H9 (cell line): Measurements from ENCODE around the gene MED29. TPM values are rescaled to one million over a fixed set of nuclear protein-coding genes. Genes with fewer than 3 reads are reported as not detected.

Source experiments
- DNase-seq: peaks from one replicate; pipeline ENCODE4 v3.0.0-alpha.2; 2017
- H2AFZ ChIP-seq: one replicate; pipeline ENCODE4 v1.6.1; 2013; ENCODE audit warnings: mild to moderate bottlenecking, low read length, control low read depth, moderate library complexity
- H2AK5ac ChIP-seq: 2 replicates; pipeline ENCODE4 v1.6.1; 2013; ENCODE audit warnings: low read length, control low read depth, mixed read lengths; ENCODE audit not compliant: insufficient read length
- H2BK120ac ChIP-seq: one replicate; pipeline ENCODE4 v1.6.1; 2013; ENCODE audit warnings: low read depth, mild to moderate bottlenecking, low read length, control low read depth, inconsistent platforms; ENCODE audit not compliant: poor library complexity, severe bottlenecking
- H2BK12ac ChIP-seq: 2 replicates; pipeline ENCODE4 v1.6.1; 2013; ENCODE audit warnings: low read length, control low read depth, mixed read lengths, low read depth; ENCODE audit not compliant: insufficient read length
- H2BK15ac ChIP-seq: 2 replicates; pipeline ENCODE4 v1.6.1; 2013; ENCODE audit warnings: low read depth, low read length, control low read depth
- H2BK20ac ChIP-seq: one replicate; pipeline ENCODE4 v1.6.1; 2013; ENCODE audit warnings: low read depth, mild to moderate bottlenecking, low read length, control low read depth, inconsistent platforms; ENCODE audit not compliant: poor library complexity, severe bottlenecking
- H2BK5ac ChIP-seq: 2 replicates; pipeline ENCODE4 v1.6.1; 2013; ENCODE audit warnings: low read length, control low read depth, mixed read lengths; ENCODE audit not compliant: insufficient read length
- H3K14ac ChIP-seq: 2 replicates; pipeline ENCODE4 v1.6.1; 2013; ENCODE audit warnings: low read length, control low read depth; ENCODE audit not compliant: insufficient read depth
- H3K18ac ChIP-seq: 2 replicates; pipeline ENCODE4 v1.6.1; 2013; ENCODE audit warnings: low read depth, mild to moderate bottlenecking, mixed read lengths, low read length, control low read depth; ENCODE audit not compliant: insufficient read length
- H3K23ac ChIP-seq: 2 replicates; pipeline ENCODE4 v1.6.1; 2013; ENCODE audit warnings: low read length, control low read depth, mixed read lengths, low read depth; ENCODE audit not compliant: insufficient read length
- H3K23me2 ChIP-seq: 2 replicates; pipeline ENCODE4 v1.6.1; 2013; ENCODE audit warnings: low read depth, mild to moderate bottlenecking, mixed read lengths, low read length, control low read depth; ENCODE audit not compliant: insufficient read length, poor library complexity, severe bottlenecking
- H3K27ac ChIP-seq: 2 replicates; pipeline ENCODE4 v1.5.1; 2013; ENCODE audit warnings: low read length, control low read depth, mixed read lengths, low read depth; ENCODE audit not compliant: insufficient read length
- H3K27me3 ChIP-seq: 2 replicates; pipeline ENCODE4 v1.6.1; 2013; ENCODE audit warnings: low read length, control low read depth, inconsistent platforms; ENCODE audit not compliant: insufficient read depth
- H3K4ac ChIP-seq: 2 replicates; pipeline ENCODE4 v1.6.1; 2013; ENCODE audit warnings: low read depth, mild to moderate bottlenecking, control low read depth, inconsistent platforms, low read length, moderate library complexity
- H3K4me1 ChIP-seq: 2 replicates; pipeline ENCODE4 v1.6.1; 2013; ENCODE audit warnings: low read length, control low read depth, inconsistent platforms; ENCODE audit not compliant: insufficient read depth
- H3K4me2 ChIP-seq: 2 replicates; pipeline ENCODE4 v1.6.1; 2013; ENCODE audit warnings: low read length, control low read depth, mixed read lengths; ENCODE audit not compliant: insufficient read length, insufficient read depth
- H3K56ac ChIP-seq: 2 replicates; pipeline ENCODE4 v1.6.1; 2013; ENCODE audit warnings: low read depth, mild to moderate bottlenecking, mixed read lengths, low read length, control low read depth; ENCODE audit not compliant: insufficient read length
- H3K79me1 ChIP-seq: 2 replicates; pipeline ENCODE4 v1.6.1; 2013; ENCODE audit warnings: low read depth, mild to moderate bottlenecking, moderate library complexity, low read length, control low read depth, inconsistent platforms; ENCODE audit not compliant: insufficient read depth, poor library complexity, severe bottlenecking
- H3K79me2 ChIP-seq: 2 replicates; pipeline ENCODE4 v1.6.1; 2013; ENCODE audit warnings: low read length, control low read depth, inconsistent platforms; ENCODE audit not compliant: insufficient read depth
- H3K9ac ChIP-seq: 2 replicates; pipeline ENCODE4 v1.6.1; 2013; ENCODE audit warnings: low read length, control low read depth, mixed read lengths; ENCODE audit not compliant: insufficient read length; ENCODE audit errors: extremely low read depth
- H3K9me3 ChIP-seq: one replicate; pipeline ENCODE4 v1.6.1; 2013; ENCODE audit warnings: low read depth, low read length, inconsistent platforms; ENCODE audit not compliant: control insufficient read depth
- H3T11ph ChIP-seq: one replicate; pipeline ENCODE4 v1.6.1; 2013; ENCODE audit warnings: mild to moderate bottlenecking, low read length, control low read depth, inconsistent platforms
- H4K20me1 ChIP-seq: one replicate; pipeline ENCODE4 v1.6.1; 2013; ENCODE audit not compliant: control insufficient read depth, insufficient read length, insufficient read depth
- H4K5ac ChIP-seq: 2 replicates; pipeline ENCODE4 v1.6.1; 2013; ENCODE audit warnings: low read depth, mild to moderate bottlenecking, mixed read lengths, low read length, control low read depth; ENCODE audit not compliant: insufficient read length
- H4K8ac ChIP-seq: replicated peaks from 2 replicates; pipeline ENCODE4 v1.6.1; 2013; ENCODE audit warnings: low read length, control low read depth, mixed read lengths, low read depth; ENCODE audit not compliant: insufficient read length
- H4K91ac ChIP-seq: 2 replicates; pipeline ENCODE4 v1.6.1; 2013; ENCODE audit warnings: low read depth, mild to moderate bottlenecking, moderate library complexity, mixed read lengths, low read length, control low read depth; ENCODE audit not compliant: insufficient read length
- H3K27ac Mint-ChIP-seq, 3 experiments: 2 replicates in 2 of 3; 3 replicates in 1 of 3; pipeline ENCODE4 v1.8.0; 2020 to 2021; ENCODE audit warnings: mixed read lengths in 3 of 3, mild to moderate bottlenecking in 1 of 3, moderate library complexity in 1 of 3
- H3K27me3 Mint-ChIP-seq: 2 replicates; pipeline ENCODE4 v1.8.0; 2021; ENCODE audit warnings: low read depth, mild to moderate bottlenecking, moderate library complexity, mixed read lengths
- H3K36me3 Mint-ChIP-seq, 3 experiments: 2 replicates in 2 of 3; 3 replicates in 1 of 3; pipeline ENCODE4 v1.8.0; 2020 to 2021; ENCODE audit warnings: low read depth in 3 of 3, mixed read lengths in 3 of 3; ENCODE audit not compliant: insufficient read depth in 1 of 3
- H3K4me1 Mint-ChIP-seq, 2 experiments: 2 replicates each; pipeline ENCODE4 v1.8.0; 2020; ENCODE audit warnings: mixed read lengths in 2 of 2
- H3K4me3 Mint-ChIP-seq, 2 experiments: 2 replicates in 1 of 2; 3 replicates in 1 of 2; pipeline ENCODE4 v1.8.0; 2020 to 2021; ENCODE audit warnings: mild to moderate bottlenecking in 2 of 2, mixed read lengths in 2 of 2, moderate library complexity in 1 of 2
- H3K9me3 Mint-ChIP-seq, 2 experiments: 2 replicates in 1 of 2; 3 replicates in 1 of 2; pipeline ENCODE4 v1.8.0; 2020; ENCODE audit warnings: mild to moderate bottlenecking in 2 of 2, mixed read lengths in 2 of 2, moderate library complexity in 1 of 2
- WGBS: extraction: QIAGEN DNeasy Blood & Tissue Kit; methylation state at CpG from one replicate; pipeline ENCODE4 v1.1.7; 2013; ENCODE audit warnings: missing lambda C conversion rate, low lambda C conversion rate, mixed read lengths; ENCODE audit not compliant: insufficient read length; ENCODE audit errors: extremely low coverage; 5-methylcytosine and 5-hydroxymethylcytosine counted together
- total RNA-seq: library from RNA; stranded (reverse); gene quantifications from 2 replicates; pipeline ENCODE4 v1.2.1, GENCODE V29; 2021
- TF ChIP-seq, protein P1 (sequence below): fragments of 200-600 bp; sonication (generic); conservative IDR thresholded peaks from 3 replicates; pipeline ENCODE4 v1.8.0; 2021; ENCODE audit warnings: antibody characterized with exemption, mild to moderate bottlenecking

The MED29 gene
- total RNA-seq, 1 experiment from 2014 or later: 48.3 TPM

GRCh38 chr19:39403331-39404312 is 12.4 kb downstream of the MED29 start:
- DNase-seq: peak; percentile 87
- peak overlapping the region; percentile 73 for H3K18ac ChIP-seq
- no peak overlapping the region for H3K56ac ChIP-seq
- H2BK20ac ChIP-seq: no peak overlapping the region
- no peaks in the 10 kb centered on the region for H3K27me3 ChIP-seq
- H3K23me2 ChIP-seq: peaks cover 27% of the 10 kb centered on the region
- H3K4me1 ChIP-seq: peaks cover 5% of the 10 kb centered on the region; the same call in 1 of the 2 replicates
- H3K9ac ChIP-seq: peak overlapping the region; percentile 68
- Mint-ChIP-seq H3K36me3 (peaks cover 2 to 20% (median 14%) of the 10 kb centered on the region in 3 experiments), H3K9me3 (no peaks in the 10 kb centered on the region; a peak in 1 of 5 replicates), H3K4me1 (peaks cover 34 to 47% of the 10 kb centered on the region in 2 experiments), H3K27ac (peak overlapping the region; percentile 99 to 100 (median 100)), H3K27me3 (no peaks in the 10 kb centered on the region; the same call in 1 of the 2 replicates), H3K4me3 (peak overlapping the region; percentile 87 to 95)
- no peaks in the 10 kb centered on the region for H3K9me3 ChIP-seq
- peak overlapping the region; percentile 97 for H2BK120ac ChIP-seq
- no peak overlapping the region for H2BK5ac ChIP-seq
- no peak overlapping the region for H4K5ac ChIP-seq
- H3K4me2 ChIP-seq: peak overlapping the region; percentile 60
- H3T11ph ChIP-seq: peak overlapping the region; percentile 1
- peak overlapping the region; percentile 25 for H4K91ac ChIP-seq
- H3K14ac ChIP-seq: peak overlapping the region; percentile 93
- H4K8ac ChIP-seq: no peak overlapping the region
- no peak overlapping the region for H3K23ac ChIP-seq
- WGBS: no CpG with 5 or more reads among the region's 43 CpGs
- H2BK15ac ChIP-seq: no peak overlapping the region
- no peaks in the 10 kb centered on the region for H3K79me1 ChIP-seq
- H2BK12ac ChIP-seq: no peak overlapping the region
- no peak overlapping the region for H2AFZ ChIP-seq
- H3K4ac ChIP-seq: peak overlapping the region; percentile 50; the same call in 1 of the 2 replicates
- H3K79me2 ChIP-seq: peaks cover 3% of the 10 kb centered on the region; the same call in 1 of the 2 replicates
- H3K27ac ChIP-seq: peak overlapping the region; percentile 42
- no peak overlapping the region for H2AK5ac ChIP-seq
- no peaks in the 10 kb centered on the region for H4K20me1 ChIP-seq
- TF ChIP-seq, protein P1, sequence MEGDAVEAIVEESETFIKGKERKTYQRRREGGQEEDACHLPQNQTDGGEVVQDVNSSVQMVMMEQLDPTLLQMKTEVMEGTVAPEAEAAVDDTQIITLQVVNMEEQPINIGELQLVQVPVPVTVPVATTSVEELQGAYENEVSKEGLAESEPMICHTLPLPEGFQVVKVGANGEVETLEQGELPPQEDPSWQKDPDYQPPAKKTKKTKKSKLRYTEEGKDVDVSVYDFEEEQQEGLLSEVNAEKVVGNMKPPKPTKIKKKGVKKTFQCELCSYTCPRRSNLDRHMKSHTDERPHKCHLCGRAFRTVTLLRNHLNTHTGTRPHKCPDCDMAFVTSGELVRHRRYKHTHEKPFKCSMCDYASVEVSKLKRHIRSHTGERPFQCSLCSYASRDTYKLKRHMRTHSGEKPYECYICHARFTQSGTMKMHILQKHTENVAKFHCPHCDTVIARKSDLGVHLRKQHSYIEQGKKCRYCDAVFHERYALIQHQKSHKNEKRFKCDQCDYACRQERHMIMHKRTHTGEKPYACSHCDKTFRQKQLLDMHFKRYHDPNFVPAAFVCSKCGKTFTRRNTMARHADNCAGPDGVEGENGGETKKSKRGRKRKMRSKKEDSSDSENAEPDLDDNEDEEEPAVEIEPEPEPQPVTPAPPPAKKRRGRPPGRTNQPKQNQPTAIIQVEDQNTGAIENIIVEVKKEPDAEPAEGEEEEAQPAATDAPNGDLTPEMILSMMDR: no peak
